ENCODE results near the gene EGLN1.

Gene EGLN1

DNA sequence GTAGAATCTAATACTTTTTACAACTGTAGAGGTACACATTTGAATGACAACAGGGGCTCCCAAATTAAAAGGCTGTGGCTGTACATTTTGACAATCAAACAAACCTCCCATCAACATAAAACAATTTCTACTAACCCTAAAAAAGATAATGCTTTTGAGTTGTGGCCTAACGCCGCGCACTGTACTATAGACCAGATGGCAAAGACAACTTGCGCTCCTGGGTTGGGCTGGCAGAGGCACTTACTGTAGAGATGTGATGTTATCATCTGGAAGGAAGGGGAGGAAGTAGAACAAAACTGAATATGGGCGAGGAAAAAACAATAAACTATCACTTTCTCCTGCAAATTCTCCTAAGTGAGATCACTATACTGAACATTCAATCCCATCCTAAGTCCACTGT is 57.9 kb downstream of the EGLN1 start:
- DNase-seq (ENCODE audit: low read depth, low spot score), result no peak
- no peak overlapping the region for H3K4me3 ChIP-seq (ENCODE audit: low read depth, low read length)
- TF ChIP-seq, protein P1, sequence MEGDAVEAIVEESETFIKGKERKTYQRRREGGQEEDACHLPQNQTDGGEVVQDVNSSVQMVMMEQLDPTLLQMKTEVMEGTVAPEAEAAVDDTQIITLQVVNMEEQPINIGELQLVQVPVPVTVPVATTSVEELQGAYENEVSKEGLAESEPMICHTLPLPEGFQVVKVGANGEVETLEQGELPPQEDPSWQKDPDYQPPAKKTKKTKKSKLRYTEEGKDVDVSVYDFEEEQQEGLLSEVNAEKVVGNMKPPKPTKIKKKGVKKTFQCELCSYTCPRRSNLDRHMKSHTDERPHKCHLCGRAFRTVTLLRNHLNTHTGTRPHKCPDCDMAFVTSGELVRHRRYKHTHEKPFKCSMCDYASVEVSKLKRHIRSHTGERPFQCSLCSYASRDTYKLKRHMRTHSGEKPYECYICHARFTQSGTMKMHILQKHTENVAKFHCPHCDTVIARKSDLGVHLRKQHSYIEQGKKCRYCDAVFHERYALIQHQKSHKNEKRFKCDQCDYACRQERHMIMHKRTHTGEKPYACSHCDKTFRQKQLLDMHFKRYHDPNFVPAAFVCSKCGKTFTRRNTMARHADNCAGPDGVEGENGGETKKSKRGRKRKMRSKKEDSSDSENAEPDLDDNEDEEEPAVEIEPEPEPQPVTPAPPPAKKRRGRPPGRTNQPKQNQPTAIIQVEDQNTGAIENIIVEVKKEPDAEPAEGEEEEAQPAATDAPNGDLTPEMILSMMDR (IDR thresholded peaks at IDR 0.05; ENCODE audit: low read depth, low read length), result no peak
- in situ Hi-C loops (cut with HindIII; ENCODE audit: low sequenced_read_pairs), result no loop called here

GRCh38 chr1:231363624-231364023 is 58.5 kb downstream of the EGLN1 start:
- no peak overlapping the region for H3K4me3 ChIP-seq (ENCODE audit: low read depth, low read length)
- in situ Hi-C loops (cut with HindIII; ENCODE audit: low sequenced_read_pairs), result no loop called here
- TF ChIP-seq, protein P1 (IDR thresholded peaks at IDR 0.05; ENCODE audit: low read depth, low read length), result no peak
- DNase-seq (ENCODE audit: low read depth, low spot score), result no peak

GRCh38 chr1:231362325-231362724 is 59.8 kb downstream of the EGLN1 start:
- DNase-seq (ENCODE audit: low read depth, low spot score), result no peak
- no peak overlapping the region for H3K4me3 ChIP-seq (ENCODE audit: low read depth, low read length)
- in situ Hi-C loops (cut with HindIII; ENCODE audit: low sequenced_read_pairs), result no loop called here
- TF ChIP-seq, protein P1 (IDR thresholded peaks at IDR 0.05; ENCODE audit: low read depth, low read length), result no peak

GRCh38 chr1:231359113-231359512 is 63.0 kb downstream of the EGLN1 start:
- in situ Hi-C loops (cut with HindIII; ENCODE audit: low sequenced_read_pairs), result no loop called here
- H3K4me3 ChIP-seq (ENCODE audit: low read depth, low read length), result no peak overlapping the region
- TF ChIP-seq, protein P1 (IDR thresholded peaks at IDR 0.05; ENCODE audit: low read depth, low read length), result no peak
- DNase-seq (ENCODE audit: low read depth, low spot score), result peak; percentile 78

DNA sequence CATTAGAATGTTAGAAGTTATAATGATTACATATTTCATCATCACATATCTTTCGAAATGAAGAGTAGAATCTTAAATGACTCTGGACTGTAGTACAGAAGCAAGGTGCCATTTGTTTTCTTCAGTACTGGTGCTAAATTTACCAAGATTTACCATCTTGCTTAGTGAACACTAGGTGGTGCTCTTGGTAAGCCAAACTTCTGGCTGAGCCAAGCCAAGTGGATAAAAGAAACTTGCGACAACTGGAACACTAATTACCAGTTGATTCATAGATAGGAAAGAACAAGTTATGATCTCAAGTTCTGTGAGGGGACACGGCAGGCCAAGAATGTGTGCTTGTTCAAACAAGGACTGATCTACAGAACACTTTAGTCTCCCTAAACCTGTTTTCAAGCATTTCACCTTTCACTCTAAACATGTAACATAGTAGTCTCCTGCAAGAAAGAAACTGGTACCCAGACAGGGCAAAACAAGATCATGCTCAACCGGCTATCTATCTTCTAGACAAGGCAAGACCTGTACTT is 64.2 kb downstream of the EGLN1 start:
- in situ Hi-C loops (cut with HindIII; ENCODE audit: low sequenced_read_pairs), result no loop called here
- no peak overlapping the region for H3K4me3 ChIP-seq (ENCODE audit: low read depth, low read length)
- TF ChIP-seq, protein P1 (IDR thresholded peaks at IDR 0.05; ENCODE audit: low read depth, low read length), result peak; percentile 63
- peak; percentile 75 for DNase-seq (ENCODE audit: low read depth, low spot score)

GRCh38 chr1:231357187-231357772 is 64.8 kb downstream of the EGLN1 start:
- H3K4me3 ChIP-seq (ENCODE audit: low read depth, low read length), result no peak overlapping the region
- no peak for DNase-seq (ENCODE audit: low read depth, low spot score)
- TF ChIP-seq, protein P1 (IDR thresholded peaks at IDR 0.05; ENCODE audit: low read depth, low read length), result no peak
- in situ Hi-C loops (cut with HindIII; ENCODE audit: low sequenced_read_pairs), result no loop called here
